ENCODE data around the gene ITGAX.

DNA sequence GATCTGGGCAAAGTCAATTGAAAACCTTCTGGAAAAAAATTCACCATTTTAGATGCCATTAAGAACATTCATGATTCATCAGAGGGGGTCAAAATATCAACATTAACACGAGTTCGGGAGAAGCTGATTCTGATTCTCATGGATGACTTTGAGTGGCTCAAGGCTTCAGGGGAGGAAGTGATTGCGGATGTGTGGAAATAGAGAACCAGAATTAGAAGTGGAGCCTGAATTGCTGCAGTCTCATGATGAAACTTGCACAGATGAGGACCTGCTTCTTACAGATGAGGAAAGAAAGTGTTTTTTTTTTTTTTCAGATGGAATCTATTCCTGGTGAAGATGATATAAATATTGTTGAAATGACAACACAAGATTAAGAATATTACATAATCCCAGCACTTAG lies 12.9 kb downstream of the ITGAX start:
- TF ChIP-seq, protein P1, sequence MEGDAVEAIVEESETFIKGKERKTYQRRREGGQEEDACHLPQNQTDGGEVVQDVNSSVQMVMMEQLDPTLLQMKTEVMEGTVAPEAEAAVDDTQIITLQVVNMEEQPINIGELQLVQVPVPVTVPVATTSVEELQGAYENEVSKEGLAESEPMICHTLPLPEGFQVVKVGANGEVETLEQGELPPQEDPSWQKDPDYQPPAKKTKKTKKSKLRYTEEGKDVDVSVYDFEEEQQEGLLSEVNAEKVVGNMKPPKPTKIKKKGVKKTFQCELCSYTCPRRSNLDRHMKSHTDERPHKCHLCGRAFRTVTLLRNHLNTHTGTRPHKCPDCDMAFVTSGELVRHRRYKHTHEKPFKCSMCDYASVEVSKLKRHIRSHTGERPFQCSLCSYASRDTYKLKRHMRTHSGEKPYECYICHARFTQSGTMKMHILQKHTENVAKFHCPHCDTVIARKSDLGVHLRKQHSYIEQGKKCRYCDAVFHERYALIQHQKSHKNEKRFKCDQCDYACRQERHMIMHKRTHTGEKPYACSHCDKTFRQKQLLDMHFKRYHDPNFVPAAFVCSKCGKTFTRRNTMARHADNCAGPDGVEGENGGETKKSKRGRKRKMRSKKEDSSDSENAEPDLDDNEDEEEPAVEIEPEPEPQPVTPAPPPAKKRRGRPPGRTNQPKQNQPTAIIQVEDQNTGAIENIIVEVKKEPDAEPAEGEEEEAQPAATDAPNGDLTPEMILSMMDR (IDR thresholded peaks at IDR 0.05) = no peak
- no peak for TF ChIP-seq POLR2A (IDR thresholded peaks at IDR 0.05)
